ENCODE data around the gene SHISA2.

- TF ChIP-seq CTCF (IDR thresholded peaks at IDR 0.05) (no peak), POLR2A (IDR thresholded peaks at IDR 0.05) (no peak)
These were observed 17.8 kb downstream of the SHISA2 start for GRCh38 chr13:26034018-26034417.
